B cell (primary cell): ENCODE measurements around the gene OR2Z1.

Experiments
- CTCF ChIP-seq: fragments of 200-600 bp; IDR thresholded peaks from one replicate; pipeline ENCODE4 v1.8.0; 2022; ENCODE audit warnings: antibody characterized with exemption, mild to moderate bottlenecking
- EZH2 ChIP-seq: IDR thresholded peaks from 2 replicates; pipeline ENCODE4 v1.6.1; 2012; ENCODE audit warnings: borderline replicate concordance, low read depth, mild to moderate bottlenecking, moderate library complexity, low read length; ENCODE audit not compliant: insufficient read depth, poor library complexity, severe bottlenecking

- TF ChIP-seq CTCF (no peak), EZH2 (no peak)
Measured at GRCh38 chr19:8703223-8703622, 18.2 kb upstream of the OR2Z1 start.
